ENCODE results near the gene FETUB.

Gene FETUB

GRCh38 chr3:186639778-186640472, at the start of gene FETUB:
FETUB (plus strand) TSS chr3:186640399; CDS start chr3:186640461, 62 bp downstream.
- no peak for DNase-seq (ENCODE audit: low read depth in 2 of 2)

- no peak for DNase-seq (ENCODE audit: low read depth in 2 of 2)
Measured at GRCh38 chr3:186590580-186591295, 49.5 kb upstream of the FETUB start.

DNA sequence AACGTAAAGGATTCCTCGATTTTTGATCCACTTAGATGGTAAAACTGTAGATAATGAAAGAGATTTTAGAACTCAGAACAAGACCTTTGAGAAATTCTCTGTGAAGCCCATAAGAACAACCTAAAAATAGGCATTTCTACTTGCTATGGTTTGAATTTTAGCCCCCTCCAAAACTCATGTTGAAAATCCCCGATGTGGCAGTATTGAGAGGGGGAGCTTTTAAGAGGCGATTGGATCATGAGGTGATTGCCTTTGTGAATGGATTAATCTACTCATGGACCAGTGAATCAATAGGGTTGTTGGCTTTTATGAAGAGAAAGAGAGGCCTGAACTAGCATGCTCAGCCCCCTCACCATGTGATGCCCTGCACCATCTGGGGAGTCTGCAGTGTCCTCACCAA, 47.5 kb upstream of the FETUB start:
- DNase-seq (ENCODE audit: low read depth in 2 of 2) = no peak

GRCh38 chr3:186593862-186594261, 46.3 kb upstream of the FETUB start:
- no peak for DNase-seq (ENCODE audit: low read depth in 2 of 2)

- no peak for DNase-seq (ENCODE audit: low read depth in 2 of 2)
Measured at GRCh38 chr3:186594591-186595113, 45.5 kb upstream of the FETUB start.

DNA sequence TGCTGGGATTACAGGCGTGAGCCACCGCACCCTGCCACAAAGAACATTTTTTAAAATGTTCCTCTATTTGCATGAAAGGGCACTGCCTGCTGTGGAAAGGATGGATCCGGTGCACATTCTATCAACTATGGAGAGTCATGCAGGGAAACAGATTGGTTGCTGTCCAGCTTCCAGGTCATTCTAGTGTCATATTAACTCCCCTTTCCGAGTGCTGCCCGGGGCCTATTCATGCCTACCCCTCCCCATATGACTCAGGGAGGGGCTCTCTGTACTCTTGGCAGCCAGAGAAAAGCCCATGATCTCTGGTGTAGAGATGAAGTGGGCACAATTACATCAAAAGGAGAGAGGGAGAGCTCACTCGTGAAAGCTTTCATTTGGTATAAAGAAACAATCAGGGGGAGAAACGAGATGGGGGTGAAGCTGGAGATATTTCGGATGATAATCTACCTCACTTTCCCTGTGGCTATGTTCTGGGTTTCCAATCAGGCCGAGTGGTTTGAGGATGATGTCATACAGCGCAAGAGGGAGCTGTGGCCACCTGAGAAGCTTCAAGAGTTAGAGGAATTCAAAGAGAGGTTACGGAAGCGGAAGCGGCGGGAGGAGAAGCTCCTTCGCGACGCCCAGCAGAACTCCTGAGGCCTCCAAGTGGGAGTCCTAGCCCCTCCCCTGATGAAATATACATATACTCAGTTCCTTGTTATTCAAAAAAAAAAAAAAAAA, 43.5 kb upstream of the FETUB start:
- DNase-seq (ENCODE audit: low read depth in 2 of 2) = no peak

GRCh38 chr3:186598108-186598784, 42.0 kb upstream of the FETUB start:
- DNase-seq (ENCODE audit: low read depth in 2 of 2) = no peak

GRCh38 chr3:186598794-186599141, 41.4 kb upstream of the FETUB start:
- DNase-seq (ENCODE audit: low read depth in 2 of 2) = no peak

- DNase-seq (ENCODE audit: low read depth in 2 of 2) = no peak
Measured at GRCh38 chr3:186599142-186599784, 40.9 kb upstream of the FETUB start.

DNA sequence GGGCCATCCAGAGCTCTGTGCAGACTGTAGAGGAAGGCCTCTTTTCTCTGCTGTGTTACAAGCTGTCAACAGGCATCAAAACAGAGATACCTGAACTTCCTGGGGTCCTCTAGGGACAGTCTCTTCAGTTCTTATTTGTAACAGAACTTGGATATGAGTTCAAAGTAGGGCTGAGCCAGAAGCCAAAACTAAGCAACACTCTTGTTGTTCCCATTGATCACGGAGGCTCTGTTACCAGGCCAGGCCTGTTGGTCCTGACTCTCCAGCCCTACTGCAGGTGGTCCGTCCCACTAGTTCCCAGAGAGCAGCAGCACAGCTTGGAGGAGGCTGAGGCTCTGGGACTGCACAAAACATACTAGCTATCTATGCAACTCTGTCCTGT, 40.4 kb upstream of the FETUB start:
- DNase-seq (ENCODE audit: low read depth in 2 of 2) = no peak

DNA sequence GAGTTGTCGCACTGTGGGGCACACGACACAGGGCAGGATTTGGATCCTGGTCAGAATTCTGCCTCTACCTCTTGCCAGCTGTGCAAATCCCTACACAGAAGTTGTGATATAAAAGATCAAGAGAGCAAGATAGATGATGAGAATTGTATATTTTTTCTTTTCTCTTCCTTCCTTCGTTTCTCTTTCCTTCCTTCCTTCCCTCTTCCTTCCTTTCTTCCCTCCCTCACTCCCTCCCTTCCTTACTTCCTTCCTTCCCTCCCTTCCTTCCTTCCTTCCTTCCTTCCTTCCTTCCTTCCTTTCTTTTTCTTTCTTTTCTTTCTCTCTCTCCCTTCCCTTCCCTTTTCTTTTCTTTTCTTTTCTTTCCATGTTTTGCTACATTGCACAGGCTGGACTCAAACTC, 39.3 kb upstream of the FETUB start:
- no peak for DNase-seq (ENCODE audit: low read depth in 2 of 2)

DNA sequence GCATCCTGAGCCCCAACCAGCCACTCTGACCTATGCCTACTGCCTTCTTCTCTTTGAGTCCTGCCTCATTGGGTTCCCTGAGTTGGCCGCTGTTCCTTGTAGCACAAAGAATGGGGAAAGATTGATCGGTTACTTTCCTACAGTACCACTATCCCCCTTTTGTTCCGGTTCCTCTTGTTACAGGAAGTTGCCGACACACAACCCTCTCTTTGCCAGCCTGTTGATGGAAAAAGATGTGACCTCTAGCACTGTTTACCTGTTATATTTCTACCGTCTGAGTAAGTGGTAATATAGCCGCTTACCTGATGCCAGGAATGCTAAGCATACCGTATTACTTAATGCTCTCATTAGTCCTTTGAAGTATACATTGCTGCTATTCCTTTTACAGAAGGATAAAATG, 37.0 kb upstream of the FETUB start:
- no peak for DNase-seq (ENCODE audit: low read depth in 2 of 2)

GRCh38 chr3:186605078-186605477, 35.1 kb upstream of the FETUB start:
- DNase-seq (ENCODE audit: low read depth in 2 of 2) = no peak

DNA sequence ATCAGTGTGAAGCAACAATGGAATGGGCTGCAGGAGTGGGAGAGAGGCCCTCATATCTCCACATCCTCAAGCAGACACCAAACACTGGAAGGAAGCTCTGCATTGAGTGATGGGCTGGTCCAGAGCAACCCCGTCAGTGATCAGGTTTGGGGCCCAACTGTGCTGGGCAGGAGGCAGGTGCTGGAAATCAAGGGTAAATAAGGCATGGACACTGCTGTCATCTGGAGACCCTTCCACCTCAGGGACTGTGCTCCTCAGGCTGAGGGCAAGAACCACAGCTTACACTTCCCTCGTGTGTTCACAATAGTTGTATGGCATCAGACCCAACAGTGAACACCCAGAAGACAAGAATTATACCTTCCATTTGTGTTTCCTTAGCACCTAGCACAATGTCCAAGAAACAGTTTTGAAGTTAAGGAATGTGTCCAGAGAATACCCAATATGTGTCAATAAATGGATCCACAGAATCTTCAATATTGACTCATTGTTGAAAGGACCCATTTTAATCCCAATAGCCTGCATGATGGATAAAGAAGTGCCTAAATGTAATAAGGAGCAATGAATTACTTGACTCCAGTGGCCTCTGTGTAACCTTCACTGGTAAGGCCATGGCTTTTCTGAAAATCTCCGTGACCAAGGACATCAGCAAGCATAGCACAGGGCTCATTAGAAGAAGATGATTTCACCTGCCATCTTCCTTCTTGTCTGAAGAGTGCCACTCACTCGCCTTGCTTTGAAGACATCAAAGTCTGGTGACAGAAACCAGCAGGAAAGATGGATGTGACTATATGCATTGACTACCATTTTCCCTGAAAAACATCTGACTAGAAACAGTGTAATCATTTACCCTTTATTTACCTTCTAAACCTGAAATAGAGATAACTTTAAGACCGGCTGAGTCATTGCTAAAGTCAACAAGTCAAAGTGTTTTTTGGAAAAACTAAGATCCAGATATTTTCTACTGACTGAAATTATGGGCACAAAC, 34.3 kb upstream of the FETUB start:
- no peak for DNase-seq (ENCODE audit: low read depth in 2 of 2)

DNA sequence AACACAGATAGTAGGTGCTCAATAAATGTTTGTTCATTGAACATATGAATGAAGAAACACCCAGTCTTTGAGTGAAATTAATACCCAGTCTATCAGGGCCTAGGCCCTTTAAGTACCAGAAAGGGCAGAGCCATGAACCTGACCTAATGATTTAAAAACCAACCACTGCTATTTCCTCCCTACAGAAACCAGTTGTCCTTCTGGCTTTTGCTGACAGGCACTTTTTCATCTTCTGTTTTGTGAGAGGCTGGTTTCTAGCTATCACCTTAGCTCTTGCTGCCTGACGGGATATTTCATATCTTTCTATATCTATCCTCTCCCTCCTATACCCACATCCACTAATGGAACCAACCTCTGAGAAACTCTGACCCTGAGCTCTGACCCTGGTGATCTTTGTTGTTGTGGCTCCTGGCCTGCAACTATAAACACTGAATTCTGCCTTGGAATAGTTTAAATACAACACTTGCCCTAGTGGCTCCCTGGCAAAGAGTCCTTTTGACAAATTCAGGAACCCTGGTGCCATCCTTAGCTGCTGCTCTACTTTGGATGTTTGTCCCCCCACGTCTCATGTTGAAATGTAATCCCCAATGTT, 31.5 kb upstream of the FETUB start:
- DNase-seq (ENCODE audit: low read depth in 2 of 2) = no peak

GRCh38 chr3:186609247-186609868, 30.8 kb upstream of the FETUB start:
- no peak for DNase-seq (ENCODE audit: low read depth in 2 of 2)

- DNase-seq (ENCODE audit: low read depth in 2 of 2) = no peak
Measured at GRCh38 chr3:186612065-186612464, 28.1 kb upstream of the FETUB start.

DNA sequence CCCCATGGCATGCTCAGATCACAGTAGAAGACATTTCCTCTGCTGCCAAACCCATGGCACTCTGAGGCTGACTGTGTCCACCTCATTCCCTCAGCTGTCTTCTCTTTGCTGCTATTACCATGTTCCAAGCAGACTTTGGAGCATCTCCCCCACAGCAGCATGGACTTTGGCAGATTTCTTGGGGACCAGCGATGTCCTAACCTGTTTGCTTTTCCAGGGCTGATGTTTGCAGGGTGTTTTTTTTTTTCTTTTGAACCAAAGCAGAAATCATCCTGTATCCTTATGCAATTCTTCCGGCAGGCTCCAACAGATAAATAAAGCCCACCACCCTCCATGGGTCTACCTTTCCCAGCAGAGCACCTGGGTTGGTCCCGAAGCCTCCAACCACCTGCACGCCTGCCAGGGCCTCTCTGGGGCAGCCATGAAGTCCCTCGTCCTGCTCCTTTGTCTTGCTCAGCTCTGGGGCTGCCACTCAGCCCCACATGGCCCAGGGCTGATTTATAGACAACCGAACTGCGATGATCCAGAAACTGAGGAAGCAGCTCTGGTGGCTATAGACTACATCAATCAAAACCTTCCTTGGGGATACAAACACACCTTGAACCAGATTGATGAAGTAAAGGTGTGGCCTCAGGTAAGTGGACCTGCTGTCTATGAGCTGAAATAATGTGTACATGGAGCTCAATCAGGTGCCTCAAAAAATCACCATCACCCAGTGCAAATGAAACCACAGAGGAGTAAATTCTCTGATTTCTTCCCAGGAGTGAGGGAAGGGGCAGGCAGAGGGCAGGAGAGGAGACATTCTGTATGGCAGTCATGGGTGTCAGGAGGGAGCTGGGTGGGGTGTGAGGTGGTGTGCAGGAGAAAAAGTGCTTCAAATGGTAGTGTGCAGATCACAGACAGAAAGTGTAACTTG, 27.2 kb upstream of the FETUB start, which contains the start of gene AHSG:
AHSG (plus strand) TSS at position 340 of the 916 bp plus-strand sequence; CDS start at position 422, 82 bp downstream.
- no peak for DNase-seq (ENCODE audit: low read depth in 2 of 2)

All from stimulated activated CD4-positive, alpha-beta T cell treated with anti-CD3 and anti-CD28 coated beads, Interleukin-4, amount 100 ng/mL, for 48 hours (primary cell).